Measurements from ENCODE around the gene INIP. TPM values are rescaled to one million over a fixed set of nuclear protein-coding genes. Genes with fewer than 3 reads are reported as not detected.

INIP gene, protein sequence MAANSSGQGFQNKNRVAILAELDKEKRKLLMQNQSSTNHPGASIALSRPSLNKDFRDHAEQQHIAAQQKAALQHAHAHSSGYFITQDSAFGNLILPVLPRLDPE
- 31.6 TPM for total RNA-seq

DNA sequence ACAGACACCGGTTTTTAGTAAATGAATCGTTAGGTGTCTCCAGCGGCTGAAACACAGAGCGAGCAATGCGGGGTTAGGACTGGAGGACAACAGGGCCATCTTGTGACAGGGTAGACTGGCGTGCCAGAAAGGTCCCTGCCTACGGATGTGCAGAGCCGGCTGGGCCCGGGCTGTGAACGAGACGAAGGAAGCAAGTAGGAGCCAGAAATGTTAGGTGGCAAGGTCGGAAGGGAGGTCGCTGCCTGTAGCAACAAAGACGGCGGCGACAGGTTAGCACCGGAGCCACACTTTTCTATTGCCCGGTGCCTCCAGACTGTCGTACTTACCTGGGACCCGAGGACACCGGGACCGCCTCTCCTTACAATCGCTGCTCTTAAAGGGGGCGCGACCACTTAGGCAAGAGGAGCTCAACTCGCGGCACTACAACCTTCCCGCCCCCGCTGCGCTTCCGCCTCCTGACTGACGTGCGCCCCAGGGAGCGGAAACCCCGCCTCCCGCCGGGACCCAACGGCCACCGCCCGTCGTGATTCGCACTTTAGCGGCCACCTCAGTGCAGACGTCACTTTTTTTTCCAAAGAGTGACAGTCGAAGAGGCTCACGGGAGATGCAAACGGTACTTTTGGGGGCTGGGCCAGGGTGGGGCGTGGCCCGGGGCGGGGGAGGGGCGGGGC lies at the start of gene INIP:
INIP (minus strand) TSS at position 457 of the 671 bp plus-strand sequence. CDS start 1,632 bp downstream, outside the sequence.

DNA sequence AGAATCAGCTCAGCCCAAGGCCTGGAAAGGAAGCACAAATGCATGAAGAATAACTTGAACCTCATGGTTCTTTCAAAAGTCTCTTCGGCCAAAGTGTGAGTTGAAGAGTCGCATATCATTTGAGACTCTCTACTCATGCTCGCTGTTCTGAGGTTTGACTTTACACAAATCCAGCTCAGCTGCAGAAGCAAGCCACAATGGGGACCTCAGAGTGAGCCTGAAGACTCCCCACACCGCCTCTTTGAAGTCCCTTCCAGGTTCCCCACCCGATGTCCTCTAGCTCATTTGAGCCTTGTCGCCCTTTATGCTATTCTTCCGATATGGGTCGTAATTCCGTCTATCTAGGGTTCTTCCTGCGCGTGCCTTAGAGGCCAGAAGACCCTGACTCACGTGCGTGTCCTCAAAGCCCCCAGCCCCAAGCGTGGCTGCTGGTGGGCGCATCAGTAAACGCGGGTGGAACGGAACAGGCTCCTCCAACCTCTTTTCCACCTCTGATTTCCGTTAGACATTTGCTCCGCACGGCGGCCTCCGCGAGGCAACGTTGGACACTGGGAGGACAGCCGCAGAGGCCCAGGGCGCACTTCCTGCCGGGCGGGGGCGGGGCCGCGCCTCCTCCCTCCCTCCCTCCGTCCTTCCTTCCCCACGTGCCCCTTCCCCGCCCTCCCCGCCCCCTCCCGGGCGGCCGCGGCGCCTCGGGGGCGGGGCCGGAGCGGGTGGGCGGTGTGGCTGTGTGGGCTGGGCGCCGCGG lies 32.3 kb upstream of the INIP start, which contains the start of gene SNX30:
SNX30 (plus strand) TSS at position 745 of the 748 bp plus-strand sequence. CDS start 242 bp downstream, outside the sequence.

Other genes with a start within 250 kb of the INIP start
- 17.1 TPM for gene KIAA1958, start 231.3 kb downstream of the INIP start, total RNA-seq
- 29.8 TPM for gene SNX30, start 32.6 kb upstream of the INIP start, total RNA-seq
- gene SLC46A2, start 172.8 kb upstream of the INIP start, total RNA-seq = not detected